ENCODE measurements around the gene FGFRL1.

DNA sequence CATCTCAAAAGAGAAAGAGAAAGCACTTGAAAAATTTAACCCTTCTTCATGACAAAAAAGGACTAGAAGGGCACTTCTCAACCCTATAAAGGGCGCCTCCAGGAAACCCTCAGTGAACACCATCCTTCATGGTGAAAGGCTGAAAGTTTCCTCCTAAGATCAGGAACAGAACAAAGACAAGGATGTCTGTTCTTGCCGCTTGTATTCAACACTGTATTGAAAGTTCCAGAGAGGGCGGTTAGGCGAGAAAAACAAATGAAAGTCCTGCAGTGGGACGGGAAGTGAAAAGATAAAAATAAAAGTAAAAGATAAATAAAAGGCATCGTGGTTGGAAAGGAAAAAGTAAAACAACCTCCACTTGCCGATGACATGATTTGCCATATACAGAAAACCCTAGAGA lies 51.0 kb downstream of the FGFRL1 start:
- TF ChIP-seq EZH2 (IDR thresholded peaks at IDR 0.05; ENCODE audit: low read length): no peak
- TF ChIP-seq, protein P1, sequence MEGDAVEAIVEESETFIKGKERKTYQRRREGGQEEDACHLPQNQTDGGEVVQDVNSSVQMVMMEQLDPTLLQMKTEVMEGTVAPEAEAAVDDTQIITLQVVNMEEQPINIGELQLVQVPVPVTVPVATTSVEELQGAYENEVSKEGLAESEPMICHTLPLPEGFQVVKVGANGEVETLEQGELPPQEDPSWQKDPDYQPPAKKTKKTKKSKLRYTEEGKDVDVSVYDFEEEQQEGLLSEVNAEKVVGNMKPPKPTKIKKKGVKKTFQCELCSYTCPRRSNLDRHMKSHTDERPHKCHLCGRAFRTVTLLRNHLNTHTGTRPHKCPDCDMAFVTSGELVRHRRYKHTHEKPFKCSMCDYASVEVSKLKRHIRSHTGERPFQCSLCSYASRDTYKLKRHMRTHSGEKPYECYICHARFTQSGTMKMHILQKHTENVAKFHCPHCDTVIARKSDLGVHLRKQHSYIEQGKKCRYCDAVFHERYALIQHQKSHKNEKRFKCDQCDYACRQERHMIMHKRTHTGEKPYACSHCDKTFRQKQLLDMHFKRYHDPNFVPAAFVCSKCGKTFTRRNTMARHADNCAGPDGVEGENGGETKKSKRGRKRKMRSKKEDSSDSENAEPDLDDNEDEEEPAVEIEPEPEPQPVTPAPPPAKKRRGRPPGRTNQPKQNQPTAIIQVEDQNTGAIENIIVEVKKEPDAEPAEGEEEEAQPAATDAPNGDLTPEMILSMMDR (optimal IDR thresholded peaks at IDR 0.05 in 1 of 3, IDR thresholded peaks at IDR 0.05 in 1 of 3, conservative IDR thresholded peaks at IDR 0.05 in 1 of 3; ENCODE audit: extremely low read depth in 1 of 3, insufficient read depth in 2 of 3, low read length in 3 of 3): no peak

Measured in keratinocyte (primary cell).